B cell (primary cell): ENCODE measurements around the gene WNK1. TPM values are rescaled to one million over a fixed set of nuclear protein-coding genes. Genes with fewer than 3 reads are reported as not detected.

ENCODE experiments used
- ATAC-seq: fragments of 200-7000 bp; cut with Tn5 transposase; one replicate; pipeline ENCODE4 v1.10.0; 2021; ENCODE audit warnings: low read depth, mild to moderate bottlenecking, moderate number of reproducible peaks, moderate library complexity
- CTCF ChIA-PET: fragments of 350-600 bp; sonication (Branson Sonifier 250); formaldehyde crosslinking; loops from one replicate; lab custom pipeline; 2021; ENCODE audit warnings: antibody characterized with exemption, inconsistent platforms; lab: Charles Lee
- POLR2A ChIA-PET: fragments of 350-600 bp; sonication (Branson Sonifier 250); formaldehyde crosslinking; loops from one replicate; lab custom pipeline; 2021; ENCODE audit warnings: antibody characterized with exemption; lab: Charles Lee
- DNase-seq: peaks from one replicate; pipeline ENCODE4 v3.0.0; 2013
- H2AFZ ChIP-seq: 2 replicates; pipeline ENCODE4 v1.6.1; 2012; ENCODE audit warnings: mild to moderate bottlenecking, low read depth, low read length; ENCODE audit not compliant: insufficient read depth, poor library complexity, severe bottlenecking
- H3K27ac ChIP-seq, 2 donors: 1 replicate in 1 of 2; 2 replicates in 1 of 2; pipeline ENCODE4 v1.5.1; 2012 to 2013; ENCODE audit warnings: low read length in 2 of 2, mild to moderate bottlenecking in 2 of 2, moderate library complexity in 1 of 2
- H3K27me3 ChIP-seq, 4 experiments: fragments of 200-600 bp in 1 of 4; sonication (generic) in 1 of 4; replicated peaks in 1 of 4; 1 replicate in 2 of 4; 2 replicates in 2 of 4; pipeline versions ENCODE4 v1.6.1 to v1.7.0; 2013 to 2016; ENCODE audit warnings: low read length in 3 of 4, mild to moderate bottlenecking in 2 of 4, mixed read lengths in 1 of 4, moderate library complexity in 1 of 4; ENCODE audit not compliant: insufficient read depth in 4 of 4, control insufficient read depth in 3 of 4; ENCODE audit errors: control extremely low read depth in 1 of 4
- H3K36me3 ChIP-seq, 2 experiments: replicated peaks in 1 of 2; 1 replicate in 1 of 2; 2 replicates in 1 of 2; pipeline versions ENCODE4 v1.6.1 to v1.7.1; 2013; ENCODE audit warnings: low read length in 1 of 2; ENCODE audit not compliant: insufficient read depth in 2 of 2, control insufficient read depth in 1 of 2; ENCODE audit errors: control extremely low read depth in 1 of 2, extremely low read depth in 1 of 2
- H3K4me1 ChIP-seq, 2 donors: fragments of 200-600 bp in 1 of 2; sonication (generic) in 1 of 2; 1 replicate in 1 of 2; 2 replicates in 1 of 2; pipeline versions ENCODE4 v1.5.1 to v1.6.1; 2013 to 2017; ENCODE audit warnings: low read length in 2 of 2; ENCODE audit not compliant: control insufficient read depth in 2 of 2, insufficient read depth in 2 of 2
- H3K4me2 ChIP-seq: replicated peaks from 2 replicates; pipeline ENCODE3; 2012; ENCODE audit warnings: mild to moderate bottlenecking, low read depth, low read length; ENCODE audit not compliant: poor library complexity, severe bottlenecking
- H3K4me3 ChIP-seq, 5 experiments: fragments of 200-600 bp in 1 of 5; sonication (generic) in 1 of 5; 1 replicate in 3 of 5; 2 replicates in 2 of 5; pipeline versions ENCODE4 v1.5.1 to v1.7.0; 2011 to 2016; ENCODE audit warnings: low read length in 4 of 5, mild to moderate bottlenecking in 4 of 5, low read depth in 2 of 5, control low read depth in 1 of 5, moderate library complexity in 1 of 5; ENCODE audit not compliant: insufficient read depth in 1 of 5; ENCODE audit errors: control extremely low read depth in 1 of 5, extremely low read depth in 1 of 5
- H3K79me2 ChIP-seq: fragments of 200-600 bp; sonication (generic); one replicate; pipeline ENCODE4 v1.6.0; 2016; ENCODE audit warnings: low read length; ENCODE audit not compliant: control insufficient read depth, insufficient read depth
- H3K9ac ChIP-seq: fragments of 200-600 bp; sonication (generic); 2 replicates; pipeline ENCODE4 v1.6.1; 2017; ENCODE audit warnings: mild to moderate bottlenecking, low read length, moderate library complexity
- H3K9me3 ChIP-seq, 3 donors: one replicate each; pipeline versions ENCODE4 v1.6.1 to v1.7.1; 2013; ENCODE audit warnings: low read length in 2 of 3; ENCODE audit not compliant: control insufficient read depth in 2 of 3, insufficient read depth in 1 of 3; ENCODE audit errors: control extremely low read depth in 1 of 3
- H4K20me1 ChIP-seq: 2 replicates; pipeline ENCODE4 v1.6.0; 2012; ENCODE audit warnings: mild to moderate bottlenecking, low read length; ENCODE audit not compliant: insufficient read depth, control insufficient read depth, poor library complexity, severe bottlenecking
- H3K27ac Mint-ChIP-seq: one replicate; pipeline ENCODE4 v1.8.0; 2021; ENCODE audit warnings: mixed read lengths
- H3K27me3 Mint-ChIP-seq: one replicate; pipeline ENCODE4 v1.8.0; 2021; ENCODE audit warnings: mixed read lengths
- H3K4me1 Mint-ChIP-seq: one replicate; pipeline ENCODE4 v1.8.0; 2021; ENCODE audit warnings: mixed read lengths
- H3K4me3 Mint-ChIP-seq: one replicate; pipeline ENCODE4 v1.8.0; 2021; ENCODE audit warnings: mixed read lengths
- H3K9me3 Mint-ChIP-seq: one replicate; pipeline ENCODE4 v1.8.0; 2022; ENCODE audit warnings: mixed read lengths; ENCODE audit not compliant: insufficient read depth
- EZH2 ChIP-seq: IDR thresholded peaks from 2 replicates; pipeline ENCODE4 v1.6.1; 2012; ENCODE audit warnings: borderline replicate concordance, low read depth, mild to moderate bottlenecking, moderate library complexity, low read length; ENCODE audit not compliant: insufficient read depth, poor library complexity, severe bottlenecking
- WGBS: methylation state at CpG from one replicate; pipeline ENCODE4 v1.1.5; 2013; ENCODE audit warnings: missing lambda C conversion rate; ENCODE audit not compliant: insufficient coverage; 5-methylcytosine and 5-hydroxymethylcytosine counted together
- intact Hi-C: fragments of 100-400 bp; cut with micrococcal nuclease; formaldehyde crosslinking; loops from one replicate; pipeline ENCODE4 v1.10.0; 2022
- polyA plus RNA-seq: library from polyadenylated mRNA; depleted of rRNA; stranded (reverse); fragments of >200 nt; gene quantifications from 2 replicates; pipeline ENCODE4 v1.2.3, GENCODE V29; 2012
- total RNA-seq, 2 donors: library from RNA; stranded (reverse); fragments of 120-200 nt in 1 of 2; gene quantifications; 1 replicate in 1 of 2; 2 replicates in 1 of 2; pipeline versions ENCODE4 v1.2.3 to v1.2.4, GENCODE V29; 2013 to 2022
- TF ChIP-seq, protein P1 (sequence below): fragments of 200-600 bp; IDR thresholded peaks from one replicate; pipeline ENCODE4 v1.8.0; 2022; ENCODE audit warnings: antibody characterized with exemption, mild to moderate bottlenecking

The WNK1 gene
- total and polyA plus RNA-seq, 2 donors (not counting 1 experiment from before 2014, with no cell fraction given): 43.9 to 188 TPM

DNA sequence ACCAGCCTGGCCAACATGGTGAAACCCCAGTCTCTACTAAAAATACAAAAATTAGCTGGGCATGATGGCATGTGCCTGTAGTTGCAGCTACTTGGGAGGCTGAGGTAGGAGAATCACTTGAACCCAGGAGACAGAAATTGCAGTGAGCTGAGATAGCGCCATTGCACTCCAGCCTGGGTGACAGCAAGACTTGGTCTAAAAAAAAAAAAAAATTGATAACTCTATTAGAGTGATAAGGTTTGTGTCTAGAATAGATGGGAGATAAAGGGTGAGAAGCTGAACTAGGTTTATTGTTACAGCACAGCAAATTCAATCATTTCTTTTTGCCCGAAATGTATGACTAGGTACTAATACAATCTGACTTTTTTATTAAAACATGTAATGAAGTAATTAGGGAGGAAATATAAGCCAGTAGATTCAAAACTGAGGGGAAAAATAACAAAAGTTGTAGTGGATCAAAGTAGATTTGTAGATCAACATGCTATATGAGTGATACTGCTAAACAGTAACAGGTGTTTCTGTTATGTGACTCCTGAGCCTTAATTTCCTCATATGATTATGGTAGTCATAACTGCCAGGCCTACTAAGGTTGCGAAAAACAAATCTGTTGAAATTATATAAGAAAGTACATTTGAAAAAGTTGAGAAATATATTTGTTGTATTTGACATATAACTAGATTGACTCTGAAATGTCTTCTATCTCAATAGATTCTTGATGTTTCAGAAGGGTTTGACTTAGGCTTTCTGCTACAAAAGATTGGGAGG lies 83.6 kb downstream of the WNK1 start:
- ChIA-PET POLR2A (no interaction called here), CTCF (interaction anchor here (0.7 kb wide), 2 partner anchors 39 to 191 kb away, joined by 3 to 5 read pairs; no protein-coding TSS in a partner anchor)
- H3K4me1 Mint-ChIP-seq: peaks cover 3% of the 10 kb centered on the region
- Histone ChIP-seq H3K27ac (no peak overlapping the region), H3K4me3 (no peak overlapping the region), H3K79me2 (peaks cover 49% of the 10 kb centered on the region), H3K9me3 (no peaks in the 10 kb centered on the region), H4K20me1 (no peaks in the 10 kb centered on the region), H2AFZ (no peak overlapping the region), H3K4me1 (no peaks in the 10 kb centered on the region), H3K36me3 (peaks cover 6 to 20% of the 10 kb centered on the region in 2 experiments), H3K4me2 (no peak overlapping the region), H3K27me3 (no peaks in the 10 kb centered on the region), H3K9ac (no peak overlapping the region)
- H3K27ac Mint-ChIP-seq: no peak overlapping the region
- no peak for ATAC-seq
- no peaks in the 10 kb centered on the region for H3K9me3 Mint-ChIP-seq
- H3K27me3 Mint-ChIP-seq: no peaks in the 10 kb centered on the region
- no peak for DNase-seq
- H3K4me3 Mint-ChIP-seq: no peak overlapping the region
- WGBS: 100% methylated on average over 1 of the region's 3 CpGs
- intact Hi-C loops: no loop called here
- TF ChIP-seq, protein P1, sequence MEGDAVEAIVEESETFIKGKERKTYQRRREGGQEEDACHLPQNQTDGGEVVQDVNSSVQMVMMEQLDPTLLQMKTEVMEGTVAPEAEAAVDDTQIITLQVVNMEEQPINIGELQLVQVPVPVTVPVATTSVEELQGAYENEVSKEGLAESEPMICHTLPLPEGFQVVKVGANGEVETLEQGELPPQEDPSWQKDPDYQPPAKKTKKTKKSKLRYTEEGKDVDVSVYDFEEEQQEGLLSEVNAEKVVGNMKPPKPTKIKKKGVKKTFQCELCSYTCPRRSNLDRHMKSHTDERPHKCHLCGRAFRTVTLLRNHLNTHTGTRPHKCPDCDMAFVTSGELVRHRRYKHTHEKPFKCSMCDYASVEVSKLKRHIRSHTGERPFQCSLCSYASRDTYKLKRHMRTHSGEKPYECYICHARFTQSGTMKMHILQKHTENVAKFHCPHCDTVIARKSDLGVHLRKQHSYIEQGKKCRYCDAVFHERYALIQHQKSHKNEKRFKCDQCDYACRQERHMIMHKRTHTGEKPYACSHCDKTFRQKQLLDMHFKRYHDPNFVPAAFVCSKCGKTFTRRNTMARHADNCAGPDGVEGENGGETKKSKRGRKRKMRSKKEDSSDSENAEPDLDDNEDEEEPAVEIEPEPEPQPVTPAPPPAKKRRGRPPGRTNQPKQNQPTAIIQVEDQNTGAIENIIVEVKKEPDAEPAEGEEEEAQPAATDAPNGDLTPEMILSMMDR: no peak
- TF ChIP-seq EZH2: no peak

DNA sequence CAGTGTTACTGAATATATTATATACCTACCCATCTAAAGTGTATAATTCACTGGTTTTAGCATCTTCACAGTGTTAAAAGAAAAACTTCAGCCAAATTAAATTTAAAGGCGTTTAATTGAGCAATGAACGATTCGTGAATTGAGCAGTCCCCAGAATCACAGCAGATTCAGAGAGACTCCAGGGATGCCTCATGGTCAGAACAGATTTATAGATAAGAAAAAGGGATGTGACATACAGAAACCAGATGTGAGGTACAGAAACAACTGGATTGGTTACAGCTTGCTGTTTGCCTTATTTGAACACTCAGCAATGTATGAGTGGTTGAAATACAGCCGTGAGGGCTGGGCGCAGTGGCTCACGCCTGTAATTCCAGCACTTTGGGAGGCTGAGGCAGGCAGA lies 84.6 kb downstream of the WNK1 start:
- no peak overlapping the region for H3K4me3 ChIP-seq
- DNase-seq (no peak), ATAC-seq (no peak)
- 100% methylated on average over 2 of the region's 6 CpGs for WGBS
- no peak overlapping the region for H3K9ac ChIP-seq
- H3K9me3 Mint-ChIP-seq: no peaks in the 10 kb centered on the region
- no peak overlapping the region for H2AFZ ChIP-seq
- ChIA-PET POLR2A (no interaction called here), CTCF (interaction anchor here (1.6 kb wide), 1 partner anchor 223 kb away, joined by 8 read pairs; no protein-coding TSS in a partner anchor)
- H3K4me2 ChIP-seq: no peak overlapping the region
- no peak overlapping the region for H3K27ac ChIP-seq
- intact Hi-C loops: no loop called here
- H3K27ac Mint-ChIP-seq: no peak overlapping the region
- no peaks in the 10 kb centered on the region for H3K4me1 ChIP-seq
- H3K36me3 ChIP-seq: peaks cover 8 to 28% of the 10 kb centered on the region in 2 experiments
- H3K4me3 Mint-ChIP-seq: no peak overlapping the region
- H3K4me1 Mint-ChIP-seq: peaks cover 5% of the 10 kb centered on the region
- TF ChIP-seq, protein P1: no peak
- no peak for TF ChIP-seq EZH2
- no peaks in the 10 kb centered on the region for H3K27me3 ChIP-seq
- no peaks in the 10 kb centered on the region for H3K27me3 Mint-ChIP-seq
- no peaks in the 10 kb centered on the region for H3K9me3 ChIP-seq
- peaks cover 48% of the 10 kb centered on the region for H3K79me2 ChIP-seq
- H4K20me1 ChIP-seq: no peaks in the 10 kb centered on the region
